ENCODE results near the gene BCKDHB.

Gene BCKDHB

GRCh38 chr6:80154160-80154559, 47.7 kb downstream of the BCKDHB start:
- no peak for DNase-seq

- no peak for DNase-seq
These were observed 49.8 kb downstream of the BCKDHB start for GRCh38 chr6:80156221-80156620.

- no peak for DNase-seq
These were observed 52.1 kb downstream of the BCKDHB start for GRCh38 chr6:80158478-80158989.

- DNase-seq, result no peak
These were observed 55.0 kb downstream of the BCKDHB start for GRCh38 chr6:80161434-80161833.

- DNase-seq, result peak; percentile 19
These were observed 57.3 kb downstream of the BCKDHB start for GRCh38 chr6:80163754-80164187.

- DNase-seq, result peak; percentile 11
These were observed 58.7 kb downstream of the BCKDHB start for GRCh38 chr6:80165143-80165542.

GRCh38 chr6:80165819-80166218, 59.3 kb downstream of the BCKDHB start:
- DNase-seq, result no peak

- no peak for DNase-seq
These were observed 64.0 kb downstream of the BCKDHB start for GRCh38 chr6:80170433-80170832.

- DNase-seq, result no peak
These were observed 66.9 kb downstream of the BCKDHB start for GRCh38 chr6:80173411-80173810.

- no peak for DNase-seq
These were observed 68.6 kb downstream of the BCKDHB start for GRCh38 chr6:80174900-80175572.

- no peak for DNase-seq
These were observed 73.2 kb downstream of the BCKDHB start for GRCh38 chr6:80179695-80180094.

GRCh38 chr6:80181352-80182081, 75.0 kb downstream of the BCKDHB start:
- no peak for DNase-seq

GRCh38 chr6:80182308-80182707, 75.8 kb downstream of the BCKDHB start:
- no peak for DNase-seq

- DNase-seq, result no peak
These were observed 76.7 kb downstream of the BCKDHB start for GRCh38 chr6:80183019-80183795.

- DNase-seq, result no peak
These were observed 79.0 kb downstream of the BCKDHB start for GRCh38 chr6:80185492-80185891.

- DNase-seq, result no peak
These were observed 79.6 kb downstream of the BCKDHB start for GRCh38 chr6:80186082-80186481.

GRCh38 chr6:80196906-80197305, 90.4 kb downstream of the BCKDHB start:
- no peak for DNase-seq

- no peak for DNase-seq
These were observed 91.0 kb downstream of the BCKDHB start for GRCh38 chr6:80197474-80197873.

GRCh38 chr6:80197986-80198385, 91.5 kb downstream of the BCKDHB start:
- no peak for DNase-seq

GRCh38 chr6:80203283-80203682, 96.8 kb downstream of the BCKDHB start:
- no peak for DNase-seq

- no peak for DNase-seq
These were observed 98.9 kb downstream of the BCKDHB start for GRCh38 chr6:80205404-80205803.

- no peak for DNase-seq
These were observed 100.3 kb downstream of the BCKDHB start for GRCh38 chr6:80206758-80207157.

- no peak for DNase-seq
These were observed 103.0 kb downstream of the BCKDHB start for GRCh38 chr6:80209430-80209829.

- DNase-seq, result no peak
These were observed 104.1 kb downstream of the BCKDHB start for GRCh38 chr6:80210618-80211017.
